ENCODE measurements around the gene CD163L1.
"Not testable (repeated sequence)": the region's sequence is repeated elsewhere in the genome, so short reads cannot be mapped to it uniquely, and the experiment has no call there.

Gene CD163L1

GRCh38 chr12:7444076-7444475 lies at the start of gene CD163L1:
TSS of gene CD163L1 (minus strand) at chr12:7444153. CDS start at chr12:7444127, 26 bp downstream.
- no peak for DNase-seq

GRCh38 chr12:7493006-7493405 lies 49.1 kb upstream of the CD163L1 start:
- no peak for DNase-seq

GRCh38 chr12:7486512-7486911 lies 42.6 kb upstream of the CD163L1 start:
- no peak for DNase-seq

GRCh38 chr12:7485095-7485494 lies 41.1 kb upstream of the CD163L1 start:
- no peak for DNase-seq

GRCh38 chr12:7483343-7483742 lies 39.4 kb upstream of the CD163L1 start:
- no peak for DNase-seq

- DNase-seq = no peak
Observed at GRCh38 chr12:7479771-7480170, 35.8 kb upstream of the CD163L1 start.

GRCh38 chr12:7472060-7472459 lies 28.1 kb upstream of the CD163L1 start:
- DNase-seq = no peak

GRCh38 chr12:7460375-7461259 lies 16.7 kb upstream of the CD163L1 start:
- DNase-seq = peak; percentile 68

- no peak for DNase-seq
Observed at GRCh38 chr12:7459973-7460372, 16.0 kb upstream of the CD163L1 start.

- no peak for DNase-seq
Observed at GRCh38 chr12:7451756-7452155, 7.8 kb upstream of the CD163L1 start.

- no peak for DNase-seq
Observed at GRCh38 chr12:7450667-7451066, 6.7 kb upstream of the CD163L1 start.

GRCh38 chr12:7448099-7448498 lies 4.1 kb upstream of the CD163L1 start:
- DNase-seq = no peak

GRCh38 chr12:7444537-7444936 lies 584 bp upstream of the CD163L1 start:
- DNase-seq = no peak

GRCh38 chr12:7441216-7441615 lies 2.7 kb downstream of the CD163L1 start:
- DNase-seq = no peak

- DNase-seq = peak; percentile 53
Observed at GRCh38 chr12:7439579-7440505, 4.1 kb downstream of the CD163L1 start.

GRCh38 chr12:7438291-7438995 lies 5.5 kb downstream of the CD163L1 start:
- DNase-seq = not testable (repeated sequence)

- not testable (repeated sequence) for DNase-seq
Observed at GRCh38 chr12:7437494-7437893, 6.5 kb downstream of the CD163L1 start.

- DNase-seq = no peak
Observed at GRCh38 chr12:7434670-7435069, 9.3 kb downstream of the CD163L1 start.

- no peak for DNase-seq
Observed at GRCh38 chr12:7433276-7433822, 10.6 kb downstream of the CD163L1 start.

GRCh38 chr12:7431993-7432685 lies 11.8 kb downstream of the CD163L1 start:
- DNase-seq = no peak

- DNase-seq = no peak
Observed at GRCh38 chr12:7411343-7411742, 32.6 kb downstream of the CD163L1 start.

GRCh38 chr12:7404275-7404674 lies 39.7 kb downstream of the CD163L1 start:
- DNase-seq = no peak
